Activated CD4-positive, alpha-beta memory T cell treated with anti-CD3 and anti-CD28 coated beads, Interleukin-2, amount 10 ng/mL, durations not matched to agents 7 days and 5 days (primary cell): ENCODE data around the gene SLC47A2. TPM values are rescaled to one million over a fixed set of nuclear protein-coding genes. Genes with fewer than 3 reads are reported as not detected.

Experiments used
- CTCF ChIA-PET: fragments of 350-600 bp; sonication (Branson Sonifier 250); formaldehyde crosslinking; loops from one replicate; lab custom pipeline; 2021; ENCODE audit warnings: antibody characterized with exemption, inconsistent platforms; lab: Charles Lee
- POLR2A ChIA-PET: fragments of 350-600 bp; sonication (Branson Sonifier 250); formaldehyde crosslinking; loops from one replicate; lab custom pipeline; 2021; ENCODE audit warnings: antibody characterized with exemption; lab: Charles Lee
- DNase-seq: peaks from one replicate; pipeline ENCODE4 v3.0.0-alpha.2; 2020
- H3K27ac Mint-ChIP-seq: one replicate; pipeline ENCODE4 v1.8.0; 2021; ENCODE audit warnings: mild to moderate bottlenecking, mixed read lengths
- H3K27me3 Mint-ChIP-seq: one replicate; pipeline ENCODE4 v1.8.0; 2021; ENCODE audit warnings: mixed read lengths
- H3K36me3 Mint-ChIP-seq: one replicate; pipeline ENCODE4 v1.8.0; 2021; ENCODE audit warnings: low read depth, mixed read lengths
- H3K4me1 Mint-ChIP-seq: one replicate; pipeline ENCODE4 v1.8.0; 2021; ENCODE audit warnings: mixed read lengths
- H3K4me3 Mint-ChIP-seq: one replicate; pipeline ENCODE4 v1.8.0; 2021; ENCODE audit warnings: mild to moderate bottlenecking, mixed read lengths
- H3K9me3 Mint-ChIP-seq: one replicate; pipeline ENCODE4 v1.8.0; 2021; ENCODE audit warnings: mixed read lengths
- total RNA-seq, 2 experiments: library from RNA; stranded (reverse); gene quantifications; one replicate each; pipeline ENCODE4 v1.2.3, GENCODE V29; 2021

Gene SLC47A2
- total RNA-seq, 2 experiments from 2014 or later: not detected

- DNase-seq: no peak
- Mint-ChIP-seq H3K4me3 (no peak overlapping the region), H3K27ac (no peak overlapping the region), H3K9me3 (no peaks in the 10 kb centered on the region), H3K36me3 (no peaks in the 10 kb centered on the region), H3K4me1 (no peaks in the 10 kb centered on the region), H3K27me3 (no peaks in the 10 kb centered on the region)
- ChIA-PET POLR2A (no interaction called here), CTCF (no interaction called here)
Observed at GRCh38 chr17:19718041-19718612, 1.7 kb upstream of the SLC47A2 start.

GRCh38 chr17:19717411-19717908 lies 1.1 kb upstream of the SLC47A2 start:
- ChIA-PET CTCF (no interaction called here), POLR2A (no interaction called here)
- Mint-ChIP-seq H3K9me3 (no peaks in the 10 kb centered on the region), H3K4me1 (no peaks in the 10 kb centered on the region), H3K27ac (no peak overlapping the region), H3K36me3 (no peaks in the 10 kb centered on the region), H3K27me3 (no peaks in the 10 kb centered on the region), H3K4me3 (no peak overlapping the region)
- no peak for DNase-seq

- H3K9me3 Mint-ChIP-seq: no peaks in the 10 kb centered on the region
- no peak overlapping the region for H3K4me3 Mint-ChIP-seq
- H3K27me3 Mint-ChIP-seq: no peaks in the 10 kb centered on the region
- H3K36me3 Mint-ChIP-seq: no peaks in the 10 kb centered on the region
- ChIA-PET POLR2A (no interaction called here), CTCF (no interaction called here)
- no peak for DNase-seq
- no peaks in the 10 kb centered on the region for H3K4me1 Mint-ChIP-seq
- no peak overlapping the region for H3K27ac Mint-ChIP-seq
Observed at GRCh38 chr17:19717031-19717360, 612 bp upstream of the SLC47A2 start.

- Mint-ChIP-seq H3K4me1 (no peaks in the 10 kb centered on the region), H3K27ac (no peak overlapping the region), H3K36me3 (no peaks in the 10 kb centered on the region), H3K4me3 (no peak overlapping the region), H3K9me3 (no peaks in the 10 kb centered on the region), H3K27me3 (no peaks in the 10 kb centered on the region)
- DNase-seq: no peak
- POLR2A ChIA-PET: no interaction called here
- CTCF ChIA-PET: no interaction called here
Observed at GRCh38 chr17:19714542-19715411, 1.6 kb downstream of the SLC47A2 start.

GRCh38 chr17:19713901-19714361 lies 2.5 kb downstream of the SLC47A2 start:
- no peak overlapping the region for H3K4me3 Mint-ChIP-seq
- ChIA-PET POLR2A (no interaction called here), CTCF (no interaction called here)
- no peaks in the 10 kb centered on the region for H3K27me3 Mint-ChIP-seq
- H3K9me3 Mint-ChIP-seq: no peaks in the 10 kb centered on the region
- no peaks in the 10 kb centered on the region for H3K36me3 Mint-ChIP-seq
- no peak for DNase-seq
- no peaks in the 10 kb centered on the region for H3K4me1 Mint-ChIP-seq
- no peak overlapping the region for H3K27ac Mint-ChIP-seq

GRCh38 chr17:19713462-19713861 lies 2.9 kb downstream of the SLC47A2 start:
- no peak overlapping the region for H3K4me3 Mint-ChIP-seq
- no peaks in the 10 kb centered on the region for H3K4me1 Mint-ChIP-seq
- no peak for DNase-seq
- H3K9me3 Mint-ChIP-seq: no peaks in the 10 kb centered on the region
- CTCF ChIA-PET: no interaction called here
- H3K27me3 Mint-ChIP-seq: no peaks in the 10 kb centered on the region
- POLR2A ChIA-PET: no interaction called here
- H3K36me3 Mint-ChIP-seq: no peaks in the 10 kb centered on the region
- H3K27ac Mint-ChIP-seq: no peak overlapping the region

- no peaks in the 10 kb centered on the region for H3K9me3 Mint-ChIP-seq
Observed at GRCh38 chr17:19712436-19713004, 3.9 kb downstream of the SLC47A2 start.

GRCh38 chr17:19709841-19710240 lies 6.5 kb downstream of the SLC47A2 start:
- CTCF ChIA-PET: no interaction called here
- no peaks in the 10 kb centered on the region for H3K9me3 Mint-ChIP-seq
- no peaks in the 10 kb centered on the region for H3K4me1 Mint-ChIP-seq
- POLR2A ChIA-PET: no interaction called here
- H3K4me3 Mint-ChIP-seq: no peak overlapping the region
- no peak overlapping the region for H3K27ac Mint-ChIP-seq
- no peak for DNase-seq
- H3K27me3 Mint-ChIP-seq: no peaks in the 10 kb centered on the region
- no peaks in the 10 kb centered on the region for H3K36me3 Mint-ChIP-seq

More at GRCh38 chr17:19712436-19713004, 3.9 kb downstream of the SLC47A2 start:
- ChIA-PET POLR2A (no interaction called here), CTCF (no interaction called here)
- Mint-ChIP-seq H3K36me3 (no peaks in the 10 kb centered on the region), H3K27me3 (no peaks in the 10 kb centered on the region), H3K27ac (no peak overlapping the region), H3K4me1 (no peaks in the 10 kb centered on the region), H3K4me3 (no peak overlapping the region)
- no peak for DNase-seq

GRCh38 chr17:19708431-19709175 lies 7.8 kb downstream of the SLC47A2 start:
- Mint-ChIP-seq H3K4me1 (no peaks in the 10 kb centered on the region), H3K27me3 (no peaks in the 10 kb centered on the region), H3K36me3 (no peaks in the 10 kb centered on the region), H3K4me3 (no peak overlapping the region), H3K9me3 (no peaks in the 10 kb centered on the region), H3K27ac (no peak overlapping the region)
- no peak for DNase-seq
- ChIA-PET POLR2A (no interaction called here), CTCF (no interaction called here)

GRCh38 chr17:19707728-19708221 lies 8.6 kb downstream of the SLC47A2 start:
- POLR2A ChIA-PET: no interaction called here
- CTCF ChIA-PET: no interaction called here

GRCh38 chr17:19706791-19707727 lies 9.3 kb downstream of the SLC47A2 start:
- CTCF ChIA-PET: no interaction called here

More at GRCh38 chr17:19707728-19708221, 8.6 kb downstream of the SLC47A2 start:
- no peak overlapping the region for H3K27ac Mint-ChIP-seq
- H3K9me3 Mint-ChIP-seq: no peaks in the 10 kb centered on the region
- DNase-seq: no peak
- no peaks in the 10 kb centered on the region for H3K4me1 Mint-ChIP-seq
- no peaks in the 10 kb centered on the region for H3K36me3 Mint-ChIP-seq
- H3K27me3 Mint-ChIP-seq: no peaks in the 10 kb centered on the region
- H3K4me3 Mint-ChIP-seq: no peak overlapping the region

More at GRCh38 chr17:19706791-19707727, 9.3 kb downstream of the SLC47A2 start:
- H3K27ac Mint-ChIP-seq: no peak overlapping the region
- H3K4me1 Mint-ChIP-seq: no peaks in the 10 kb centered on the region
- no peak overlapping the region for H3K4me3 Mint-ChIP-seq
- no peaks in the 10 kb centered on the region for H3K27me3 Mint-ChIP-seq
- POLR2A ChIA-PET: no interaction called here
- H3K36me3 Mint-ChIP-seq: no peaks in the 10 kb centered on the region
- DNase-seq: no peak
- no peaks in the 10 kb centered on the region for H3K9me3 Mint-ChIP-seq
